Endothelial cell of umbilical vein (primary cell): ENCODE data around the gene PRKAA1.

Experiments
- EZH2 ChIP-seq: IDR thresholded peaks from 2 replicates; pipeline ENCODE4 v1.6.1; 2012; ENCODE audit warnings: borderline replicate concordance, low read depth, mild to moderate bottlenecking, moderate library complexity, low read length, inconsistent platforms; ENCODE audit not compliant: severe bottlenecking
- JUN ChIP-seq: IDR thresholded peaks from 2 replicates; pipeline ENCODE4 v1.6.1; 2011; ENCODE audit warnings: borderline replicate concordance, low read depth; ENCODE audit not compliant: insufficient read length, insufficient read depth
- POLR2A ChIP-seq: IDR thresholded peaks from 2 replicates; pipeline ENCODE4 v1.6.1; 2012; ENCODE audit warnings: low read depth, mild to moderate bottlenecking, control low read depth, low read length
- POLR2AphosphoS5 ChIP-seq: IDR thresholded peaks from 2 replicates; pipeline ENCODE4 v1.6.1; 2012; ENCODE audit warnings: low read depth, mild to moderate bottlenecking, control low read depth, low read length, moderate library complexity; ENCODE audit not compliant: insufficient read depth
- TF ChIP-seq, protein P1 (sequence below), 2 donors: IDR thresholded peaks; 1 replicate in 1 of 2; 2 replicates in 1 of 2; pipeline ENCODE4 v1.5.1; 2011; ENCODE audit warnings: low read length in 2 of 2, mild to moderate bottlenecking in 2 of 2, moderate library complexity in 2 of 2, control low read depth in 1 of 2, inconsistent platforms in 1 of 2, low read depth in 1 of 2; ENCODE audit not compliant: insufficient read depth in 1 of 2; ENCODE audit errors: extremely low read depth in 1 of 2
- TF ChIP-seq, protein P2 (sequence below): IDR thresholded peaks from 2 replicates; pipeline ENCODE4 v1.6.1; 2011; ENCODE audit not compliant: insufficient read depth, insufficient read length

DNA sequence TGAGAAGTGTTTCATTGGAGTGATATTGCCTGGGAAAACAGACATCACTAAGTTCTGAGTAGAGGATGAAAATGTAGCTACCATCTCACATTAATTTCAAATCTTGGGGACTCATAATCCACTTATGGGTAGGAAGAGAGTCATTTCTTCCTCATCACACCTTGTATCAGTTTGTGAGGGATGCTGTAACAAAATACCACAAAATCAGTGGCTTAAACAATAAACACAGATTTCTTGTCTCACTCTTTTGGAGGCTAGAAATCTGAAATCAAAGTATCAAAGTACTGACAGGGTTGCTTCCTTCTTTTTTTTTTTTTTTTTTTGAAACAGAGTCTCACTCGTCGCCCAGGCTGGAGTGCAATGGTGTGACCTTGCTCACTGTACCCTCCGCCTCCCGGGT is 46.4 kb upstream of the PRKAA1 start:
- TF ChIP-seq EZH2 (no peak), JUN (no peak), POLR2A (no peak), POLR2AphosphoS5 (no peak)
- TF ChIP-seq, protein P1, sequence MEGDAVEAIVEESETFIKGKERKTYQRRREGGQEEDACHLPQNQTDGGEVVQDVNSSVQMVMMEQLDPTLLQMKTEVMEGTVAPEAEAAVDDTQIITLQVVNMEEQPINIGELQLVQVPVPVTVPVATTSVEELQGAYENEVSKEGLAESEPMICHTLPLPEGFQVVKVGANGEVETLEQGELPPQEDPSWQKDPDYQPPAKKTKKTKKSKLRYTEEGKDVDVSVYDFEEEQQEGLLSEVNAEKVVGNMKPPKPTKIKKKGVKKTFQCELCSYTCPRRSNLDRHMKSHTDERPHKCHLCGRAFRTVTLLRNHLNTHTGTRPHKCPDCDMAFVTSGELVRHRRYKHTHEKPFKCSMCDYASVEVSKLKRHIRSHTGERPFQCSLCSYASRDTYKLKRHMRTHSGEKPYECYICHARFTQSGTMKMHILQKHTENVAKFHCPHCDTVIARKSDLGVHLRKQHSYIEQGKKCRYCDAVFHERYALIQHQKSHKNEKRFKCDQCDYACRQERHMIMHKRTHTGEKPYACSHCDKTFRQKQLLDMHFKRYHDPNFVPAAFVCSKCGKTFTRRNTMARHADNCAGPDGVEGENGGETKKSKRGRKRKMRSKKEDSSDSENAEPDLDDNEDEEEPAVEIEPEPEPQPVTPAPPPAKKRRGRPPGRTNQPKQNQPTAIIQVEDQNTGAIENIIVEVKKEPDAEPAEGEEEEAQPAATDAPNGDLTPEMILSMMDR (IDR thresholded peaks at IDR 0.05; ENCODE audit: extremely low read depth in 1 of 2, insufficient read depth in 1 of 2, low read depth in 1 of 2, low read length in 2 of 2) = no peak
- TF ChIP-seq, protein P2, sequence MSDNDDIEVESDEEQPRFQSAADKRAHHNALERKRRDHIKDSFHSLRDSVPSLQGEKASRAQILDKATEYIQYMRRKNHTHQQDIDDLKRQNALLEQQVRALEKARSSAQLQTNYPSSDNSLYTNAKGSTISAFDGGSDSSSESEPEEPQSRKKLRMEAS = no peak
